Iris pigment epithelial cell (primary cell): ENCODE data around the gene OLFML1.

Experiments used
- DNase-seq: peaks from one replicate; pipeline ENCODE4 v3.0.0-alpha.2; 2011; ENCODE audit warnings: low read depth

OLFML1 gene

GRCh38 chr11:7480113-7480512 lies 5.2 kb upstream of the OLFML1 start:
- DNase-seq = peak; percentile 27

- no peak for DNase-seq
Observed at GRCh38 chr11:7484131-7484530, 1.2 kb upstream of the OLFML1 start.

GRCh38 chr11:7484645-7485044 lies 661 bp upstream of the OLFML1 start:
- no peak for DNase-seq

- DNase-seq = no peak
Observed at GRCh38 chr11:7486098-7486780, 933 bp downstream of the OLFML1 start.

- no peak for DNase-seq
Observed at GRCh38 chr11:7486781-7487140, 1.5 kb downstream of the OLFML1 start.

- no peak for DNase-seq
Observed at GRCh38 chr11:7487360-7487759, 2.1 kb downstream of the OLFML1 start.

GRCh38 chr11:7488681-7489080 lies 3.4 kb downstream of the OLFML1 start:
- no peak for DNase-seq

GRCh38 chr11:7489376-7489775 lies 4.1 kb downstream of the OLFML1 start:
- no peak for DNase-seq

- DNase-seq = peak; percentile 40
Observed at GRCh38 chr11:7490054-7490453, 4.7 kb downstream of the OLFML1 start.

GRCh38 chr11:7490535-7490934 lies 5.2 kb downstream of the OLFML1 start:
- no peak for DNase-seq

- DNase-seq = no peak
Observed at GRCh38 chr11:7492253-7492652, 6.9 kb downstream of the OLFML1 start.

- DNase-seq = no peak
Observed at GRCh38 chr11:7493670-7494069, 8.4 kb downstream of the OLFML1 start.

- DNase-seq = no peak
Observed at GRCh38 chr11:7494086-7494745, 8.9 kb downstream of the OLFML1 start.

GRCh38 chr11:7495882-7496551 lies 10.7 kb downstream of the OLFML1 start:
- DNase-seq = no peak

GRCh38 chr11:7498193-7498592 lies 12.9 kb downstream of the OLFML1 start:
- no peak for DNase-seq

- DNase-seq = no peak
Observed at GRCh38 chr11:7499081-7499480, 13.8 kb downstream of the OLFML1 start.

GRCh38 chr11:7500251-7500650 lies 14.9 kb downstream of the OLFML1 start:
- no peak for DNase-seq

- DNase-seq = no peak
Observed at GRCh38 chr11:7501251-7501650, 15.9 kb downstream of the OLFML1 start.

GRCh38 chr11:7501894-7502293 lies 16.6 kb downstream of the OLFML1 start:
- DNase-seq = no peak

GRCh38 chr11:7506243-7506642 lies 20.9 kb downstream of the OLFML1 start:
- no peak for DNase-seq

- no peak for DNase-seq
Observed at GRCh38 chr11:7508087-7508486, 22.8 kb downstream of the OLFML1 start.

- no peak for DNase-seq
Observed at GRCh38 chr11:7509966-7510365, 24.7 kb downstream of the OLFML1 start.

GRCh38 chr11:7511401-7511800 lies 26.1 kb downstream of the OLFML1 start:
- DNase-seq = no peak
